ENCODE data around the gene ATP10A.

ATP10A gene

DNA sequence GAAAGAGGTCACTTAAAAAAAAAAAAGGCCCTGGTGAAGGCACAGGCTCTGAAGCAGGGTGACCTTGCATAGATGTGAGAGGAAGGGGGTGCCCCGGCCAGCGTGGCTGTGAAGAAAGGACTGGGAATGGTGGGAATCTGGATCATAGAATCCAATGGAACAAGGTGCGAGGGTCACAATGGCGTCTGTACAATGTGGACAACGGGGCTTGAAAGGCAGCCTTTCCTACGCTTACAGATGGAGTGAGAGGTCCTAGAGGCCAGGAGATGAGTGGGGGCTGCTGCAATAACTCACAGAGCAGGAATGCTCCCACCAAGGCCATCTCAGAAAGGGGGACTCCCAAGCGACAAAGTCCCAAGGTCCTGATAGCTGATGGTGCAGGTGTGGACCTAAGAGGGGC is 162.2 kb downstream of the ATP10A start:
- no peak for DNase-seq (ENCODE audit: low spot score)

DNA sequence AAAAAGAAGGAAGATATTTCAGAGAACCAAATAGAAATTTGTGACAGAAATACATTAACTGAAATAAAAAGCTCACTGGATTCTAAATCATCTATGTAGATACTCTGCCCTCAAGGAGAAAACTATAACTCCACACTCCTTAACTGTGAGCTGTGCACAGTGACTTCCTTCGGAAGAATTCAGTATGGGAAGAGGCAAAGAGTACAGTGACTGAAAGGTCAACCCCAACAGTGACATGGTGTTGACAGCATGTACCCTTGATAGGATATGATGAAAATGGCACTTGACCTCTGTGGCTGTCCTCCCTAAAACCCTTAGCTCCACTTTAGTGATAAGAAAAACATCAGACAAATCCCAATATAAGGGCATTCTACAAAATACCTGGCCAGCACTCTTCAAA is 165.5 kb downstream of the ATP10A start:
- DNase-seq (ENCODE audit: low spot score) = no peak

DNA sequence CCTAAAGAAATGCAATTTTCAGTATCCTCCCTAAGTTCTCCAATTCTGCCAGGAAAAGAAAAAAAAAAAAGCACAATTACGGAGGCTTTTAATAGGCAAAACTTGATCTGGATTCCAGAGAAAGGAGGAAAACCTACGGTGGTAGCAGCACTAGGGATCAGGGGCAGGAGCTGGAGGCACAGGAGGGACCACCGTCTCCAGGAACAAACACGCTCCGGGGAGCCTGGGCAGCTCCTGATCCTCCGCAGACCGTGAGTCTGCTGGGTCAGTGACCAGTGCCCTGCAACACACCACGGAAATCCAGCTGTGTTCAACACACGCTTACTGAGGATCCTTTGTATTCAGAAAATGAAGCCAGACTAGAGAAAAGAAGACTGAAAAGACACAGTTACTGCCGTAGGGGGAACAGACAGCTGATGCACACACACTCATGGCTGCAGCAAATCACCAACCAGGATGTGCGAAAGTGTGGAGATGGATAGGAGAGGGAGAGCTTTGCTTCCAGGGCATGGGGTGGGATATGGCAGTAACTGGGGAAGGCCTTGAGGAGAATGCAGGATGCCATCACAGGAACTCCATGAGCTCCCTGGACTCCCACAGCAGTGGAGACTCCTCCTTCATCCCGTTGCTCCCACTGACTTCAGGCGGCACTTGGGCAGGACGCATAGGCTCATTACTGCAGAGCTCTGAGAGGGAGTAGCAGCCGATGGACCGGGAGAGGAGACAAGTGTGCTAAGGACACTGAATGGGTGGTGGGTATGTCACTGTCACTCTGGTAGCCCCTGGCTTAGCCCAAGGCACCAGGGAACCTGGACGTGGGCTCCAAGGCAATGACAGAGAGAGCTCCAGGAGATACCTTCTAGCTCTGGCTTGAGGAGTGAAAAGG is 167.0 kb downstream of the ATP10A start:
- no peak for DNase-seq (ENCODE audit: low spot score)

DNA sequence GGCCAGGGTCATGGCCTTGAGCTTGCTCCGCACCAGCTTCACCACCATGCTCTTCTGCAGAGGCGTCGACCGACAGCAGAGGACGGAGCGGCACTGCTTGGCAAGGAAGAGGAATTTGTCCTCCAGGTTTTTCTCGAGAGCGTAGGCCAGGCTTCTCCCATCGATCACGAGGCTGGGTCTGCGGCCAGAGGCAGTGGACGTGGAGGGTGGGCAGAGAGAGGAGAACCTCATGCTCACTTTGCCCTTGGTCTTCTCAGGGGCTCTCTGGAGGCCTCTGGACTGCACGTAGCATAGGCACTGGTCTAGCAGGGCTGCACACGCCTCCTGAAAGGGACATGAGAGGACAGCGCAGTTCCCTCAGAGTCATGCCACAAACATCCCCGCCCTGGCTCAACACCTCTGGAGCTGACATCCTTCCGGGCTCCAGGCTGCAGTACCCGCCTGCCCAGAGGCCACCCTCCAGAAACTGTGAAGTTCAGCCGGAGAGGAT is 168.3 kb downstream of the ATP10A start:
- DNase-seq (ENCODE audit: low spot score) = no peak

GRCh38 chr15:25694239-25694584 is 168.9 kb downstream of the ATP10A start:
- DNase-seq (ENCODE audit: low spot score) = no peak

DNA sequence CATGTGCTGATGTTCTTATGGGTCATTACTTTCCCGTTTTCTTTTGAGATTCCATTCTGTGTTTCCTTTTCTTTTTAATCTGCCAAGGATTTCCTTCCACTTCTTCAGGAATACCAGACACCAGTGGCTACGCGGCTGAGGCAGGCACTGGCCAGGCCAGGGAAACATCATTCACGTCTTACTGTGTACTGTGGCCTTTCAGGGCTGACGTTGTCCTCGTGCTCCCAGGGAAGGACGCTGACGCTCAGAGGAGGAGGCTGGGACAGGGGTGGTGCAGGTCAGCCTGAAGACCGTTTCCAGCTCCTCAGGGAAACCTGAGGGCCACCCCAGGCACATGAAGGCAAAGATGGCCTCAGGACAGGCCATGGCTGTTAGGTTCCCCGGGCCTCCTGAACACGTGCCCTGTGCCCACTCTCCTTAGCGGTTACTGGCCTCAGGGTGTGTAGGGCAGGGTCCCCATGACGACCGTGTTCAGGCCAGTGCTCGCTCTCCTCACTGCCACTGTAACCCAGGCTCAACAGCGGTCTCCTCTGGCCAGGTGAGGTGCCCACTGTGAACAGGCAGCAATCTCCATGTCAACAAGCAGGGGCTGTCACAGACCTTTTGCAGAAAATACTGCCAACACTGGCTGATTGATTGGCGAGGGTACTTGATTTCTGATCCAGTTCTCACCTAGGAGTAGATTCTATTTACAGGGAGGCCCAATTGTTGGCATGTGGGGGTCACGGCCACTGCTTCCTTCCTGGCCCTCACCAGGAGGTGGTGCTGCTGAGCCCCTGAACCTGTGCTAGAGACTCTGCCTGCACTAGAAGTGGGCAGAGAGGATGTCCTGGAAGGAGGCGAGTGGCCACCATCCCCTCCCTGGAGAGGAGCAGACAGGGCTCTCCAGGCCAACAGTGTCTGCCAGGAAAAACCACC is 169.5 kb downstream of the ATP10A start:
- peak; percentile 41 for DNase-seq (ENCODE audit: low spot score)

GRCh38 chr15:25691544-25692430 is 171.3 kb downstream of the ATP10A start:
- DNase-seq (ENCODE audit: low spot score) = no peak

GRCh38 chr15:25690673-25691543 is 172.2 kb downstream of the ATP10A start:
- DNase-seq (ENCODE audit: low spot score) = peak; percentile 81

DNA sequence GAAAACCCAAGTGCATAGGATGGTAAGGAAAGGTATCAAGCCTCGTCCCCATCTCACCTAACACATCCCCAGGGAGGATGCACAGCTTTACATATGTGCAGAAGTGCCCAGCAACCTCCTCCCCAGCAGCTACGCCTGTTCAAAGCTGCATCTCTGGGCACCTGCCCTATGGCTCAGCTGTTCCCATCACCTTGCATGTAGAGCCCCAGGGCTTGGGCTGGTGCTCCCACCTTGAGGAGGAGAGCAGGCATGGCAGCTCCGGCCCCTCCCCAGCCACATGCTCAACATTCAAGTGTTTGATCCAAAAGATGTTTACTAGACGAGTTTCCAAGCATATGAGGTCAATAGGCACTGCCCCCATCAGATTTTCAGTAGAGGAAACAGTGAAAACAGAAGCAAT is 173.5 kb downstream of the ATP10A start:
- no peak for DNase-seq (ENCODE audit: low spot score)

- no peak for DNase-seq (ENCODE audit: low spot score)
Measured at GRCh38 chr15:25688166-25688565, 175.0 kb downstream of the ATP10A start.

GRCh38 chr15:25687689-25688088 is 175.4 kb downstream of the ATP10A start:
- no peak for DNase-seq (ENCODE audit: low spot score)

DNA sequence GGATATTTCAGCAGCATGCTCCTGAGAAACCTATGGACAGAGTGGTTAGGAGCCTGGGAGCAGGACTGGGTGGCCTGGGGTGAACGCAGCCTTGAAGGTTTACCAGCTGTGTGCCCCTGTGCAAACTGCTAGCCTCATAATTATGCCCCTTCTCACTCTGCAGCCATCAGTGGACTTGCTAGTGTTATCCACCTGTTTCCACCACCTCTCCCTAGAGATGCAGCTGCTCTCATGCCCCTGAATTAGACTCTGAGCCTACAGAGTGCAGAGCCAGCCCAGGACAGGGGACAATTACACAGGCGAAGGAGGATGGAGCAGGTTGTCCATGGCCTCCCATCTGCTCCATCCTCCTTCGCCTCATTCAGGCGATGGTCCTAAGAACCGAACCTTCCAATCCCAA is 175.9 kb downstream of the ATP10A start:
- no peak for DNase-seq (ENCODE audit: low spot score)

- no peak for DNase-seq (ENCODE audit: low spot score)
Measured at GRCh38 chr15:25686780-25687179, 176.3 kb downstream of the ATP10A start.

GRCh38 chr15:25684521-25685431 is 178.4 kb downstream of the ATP10A start:
- peak; percentile 59 for DNase-seq (ENCODE audit: low spot score)

DNA sequence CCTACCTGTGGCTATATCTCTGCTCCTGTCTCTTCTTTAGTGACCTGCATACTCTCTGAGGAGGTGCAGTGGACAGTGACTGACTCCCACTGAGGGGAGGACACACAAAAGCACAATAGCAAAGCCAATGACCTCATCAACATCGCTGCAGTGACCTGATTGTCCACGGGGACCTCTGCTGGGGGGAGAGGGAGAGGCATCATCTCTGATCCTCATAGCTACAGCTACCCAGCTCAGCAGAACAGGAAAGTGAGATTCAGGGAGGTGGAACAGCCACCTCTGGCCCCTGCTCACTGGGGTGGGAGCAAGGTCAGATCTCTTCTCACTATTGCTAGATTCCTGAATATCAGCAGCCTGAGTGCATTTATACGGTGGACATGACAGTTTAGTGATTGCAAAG is 179.2 kb downstream of the ATP10A start:
- DNase-seq (ENCODE audit: low spot score) = no peak

DNA sequence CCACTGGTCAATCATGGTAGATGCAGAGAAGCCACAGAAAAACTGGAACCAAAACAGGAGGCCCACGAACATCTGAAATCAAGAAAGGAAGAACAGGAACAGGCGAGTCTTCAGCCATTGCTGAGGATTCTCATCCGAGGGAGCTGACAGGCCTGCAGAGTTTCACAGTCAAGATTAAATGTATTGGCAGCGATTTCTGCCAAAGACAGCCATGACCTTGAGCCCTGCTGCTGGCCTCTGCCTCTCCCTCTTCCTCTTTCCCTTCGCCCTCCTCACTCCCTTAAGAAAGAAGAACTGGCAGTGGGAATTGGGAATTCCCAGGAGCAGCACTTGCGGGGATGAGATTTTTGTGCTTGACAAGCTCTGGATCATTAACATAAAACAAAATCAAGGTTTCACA is 179.7 kb downstream of the ATP10A start:
- DNase-seq (ENCODE audit: low spot score) = no peak

DNA sequence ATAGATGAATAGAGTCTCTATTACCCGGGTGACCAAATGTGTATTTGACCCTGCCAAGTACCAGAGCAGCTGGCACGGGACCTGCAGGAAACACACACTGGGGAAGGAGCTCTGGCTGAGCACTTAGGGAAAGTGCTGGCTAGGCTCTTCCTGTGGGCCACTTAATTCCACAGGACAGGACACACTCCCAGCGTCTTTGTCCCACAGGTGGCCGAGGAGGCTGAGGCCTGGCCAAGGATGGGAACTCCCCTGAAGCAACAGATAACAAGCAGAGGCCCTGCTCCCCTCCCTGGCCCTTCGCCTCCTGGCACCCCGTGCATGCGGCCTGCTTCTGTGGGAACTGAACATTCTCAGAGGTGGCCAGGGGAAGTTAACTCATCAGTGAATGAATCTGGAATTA is 180.8 kb downstream of the ATP10A start:
- no peak for DNase-seq (ENCODE audit: low spot score)

DNA sequence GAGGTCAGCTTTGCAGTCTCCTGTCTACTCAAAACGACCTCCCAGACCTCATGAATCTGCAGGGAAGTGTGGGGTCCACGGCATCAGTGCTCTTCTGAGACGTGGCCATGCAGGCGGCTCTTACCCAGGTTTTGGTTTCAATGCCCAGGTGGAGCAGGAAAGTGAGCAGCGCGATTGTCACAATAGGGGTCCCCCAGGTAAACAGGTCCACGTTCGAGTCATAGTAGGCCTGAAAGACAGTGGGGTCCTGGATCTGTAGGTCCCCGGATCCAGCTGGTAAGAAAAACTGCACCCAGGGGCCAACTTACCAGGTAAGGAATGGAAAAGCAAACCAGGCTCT is 182.5 kb downstream of the ATP10A start:
- DNase-seq (ENCODE audit: low spot score) = no peak

GRCh38 chr15:25679964-25680685 is 183.0 kb downstream of the ATP10A start:
- no peak for DNase-seq (ENCODE audit: low spot score)
